Testis (tissue), 2 donors: Measurements from ENCODE around the gene SNX6.

ENCODE experiments used
- CTCF ChIP-seq, 3 experiments: fragments of 450-650 bp in 2 of 3; fragments of 200-600 bp in 1 of 3; sonication (generic) in 1 of 3; IDR thresholded peaks; one replicate each; pipeline ENCODE4 v1.5.1; 2016 to 2019; ENCODE audit warnings: antibody characterized with exemption in 3 of 3, mild to moderate bottlenecking in 2 of 3, moderate library complexity in 1 of 3
- POLR2A ChIP-seq: fragments of 450-650 bp; IDR thresholded peaks from one replicate; pipeline ENCODE4 v1.6.1; 2017; ENCODE audit warnings: antibody characterized with exemption, mild to moderate bottlenecking, moderate library complexity

GRCh38 chr14:34649344-34649743 lies 19.4 kb upstream of the SNX6 start:
- TF ChIP-seq CTCF (IDR thresholded peaks at IDR 0.05) (no peak), POLR2A (no peak)
